CD4-positive, alpha-beta T cell treated with Interleukin-4 for 1 hour (primary cell): ENCODE measurements around the gene TRIP6.
A peak's percentile ranks its signal among the peaks of the same experiment; 100 is the strongest.

Source experiments
- DNase-seq, 2 donors: peaks; one replicate each; pipeline ENCODE4 v3.0.0-alpha.2; 2020 to 2022

Gene TRIP6

GRCh38 chr7:100867040-100867775, at the start of gene TRIP6:
TRIP6 (plus strand) TSS chr7:100867387; CDS start chr7:100867498, 111 bp downstream.
- DNase-seq = peak; percentile 37 to 52

- DNase-seq = no peak
Observed at GRCh38 chr7:100818366-100818765, 48.8 kb upstream of the TRIP6 start.

- no peak for DNase-seq
Observed at GRCh38 chr7:100818825-100819224, 48.4 kb upstream of the TRIP6 start.

GRCh38 chr7:100819586-100819985, 47.6 kb upstream of the TRIP6 start:
- DNase-seq = no peak

GRCh38 chr7:100822236-100823139, 44.7 kb upstream of the TRIP6 start:
- DNase-seq = no peak

- DNase-seq = no peak
Observed at GRCh38 chr7:100823140-100823525, 44.1 kb upstream of the TRIP6 start.

GRCh38 chr7:100823534-100823933, 43.7 kb upstream of the TRIP6 start:
- DNase-seq = no peak

- DNase-seq = no peak
Observed at GRCh38 chr7:100824499-100825214, 42.5 kb upstream of the TRIP6 start.

- no peak for DNase-seq
Observed at GRCh38 chr7:100825215-100825671, 41.9 kb upstream of the TRIP6 start.

GRCh38 chr7:100825751-100826513, 41.3 kb upstream of the TRIP6 start:
- DNase-seq = no peak

- DNase-seq = no peak
Observed at GRCh38 chr7:100826514-100827329, 40.5 kb upstream of the TRIP6 start.

GRCh38 chr7:100827330-100828226, 39.6 kb upstream of the TRIP6 start, which contains the start of gene EPHB4:
EPHB4 (minus strand) TSS chr7:100827523; CDS start chr7:100827030, 493 bp downstream.
- DNase-seq = no peak

GRCh38 chr7:100829150-100829716, 38.0 kb upstream of the TRIP6 start:
- DNase-seq = no peak

GRCh38 chr7:100830396-100830795, 36.8 kb upstream of the TRIP6 start:
- no peak for DNase-seq

GRCh38 chr7:100832281-100832633, 34.9 kb upstream of the TRIP6 start:
- no peak for DNase-seq

GRCh38 chr7:100835903-100836811, 31.0 kb upstream of the TRIP6 start:
- DNase-seq = no peak

- no peak for DNase-seq
Observed at GRCh38 chr7:100836812-100837098, 30.4 kb upstream of the TRIP6 start.

- peak; percentile 79 to 82 for DNase-seq
Observed at GRCh38 chr7:100837099-100837836, 29.9 kb upstream of the TRIP6 start.
